H1 (cell line): ENCODE measurements around the gene STIL.

Experiments used
- ASH2L ChIP-seq: fragments of 200-600, 300-600 bp; sonication (generic); IDR thresholded peaks from one replicate; pipeline ENCODE4 v1.7.1; 2017; ENCODE audit warnings: low read length
- BCL11A ChIP-seq, 2 experiments: IDR thresholded peaks; one replicate each; pipeline ENCODE4 v1.6.1; 2011; ENCODE audit warnings: low read depth in 2 of 2, low read length in 2 of 2, mild to moderate bottlenecking in 2 of 2
- CEBPB ChIP-seq: IDR thresholded peaks from 2 replicates; pipeline ENCODE4 v1.6.1; 2012; ENCODE audit warnings: low read depth, low read length
- CREB1 ChIP-seq: IDR thresholded peaks from 2 replicates; pipeline ENCODE4 v1.6.1; 2012; ENCODE audit warnings: inconsistent platforms
- EGR1 ChIP-seq: IDR thresholded peaks from 2 replicates; pipeline ENCODE4 v1.6.1; 2011; ENCODE audit warnings: low read depth, low read length, borderline replicate concordance
- EZH2 ChIP-seq: fragments of 200-600 bp; sonication (generic); IDR thresholded peaks from 2 replicates; pipeline ENCODE4 v1.7.1; 2012; ENCODE audit warnings: low read depth, mild to moderate bottlenecking, moderate library complexity, low read length, inconsistent platforms; ENCODE audit not compliant: severe bottlenecking
- GTF2F1 ChIP-seq: IDR thresholded peaks from 2 replicates; pipeline ENCODE4 v1.6.1; 2012; ENCODE audit warnings: low read depth, low read length, improper control_type of control experiment, borderline replicate concordance
- HDAC2 ChIP-seq, 2 experiments: fragments of 300-600 bp in 1 of 2; sonication (generic) in 1 of 2; IDR thresholded peaks; 2 replicates each; pipeline ENCODE4 v1.6.1; 2011 to 2012; ENCODE audit warnings: low read depth in 2 of 2, low read length in 2 of 2, mild to moderate bottlenecking in 2 of 2, moderate library complexity in 2 of 2, borderline replicate concordance in 1 of 2, inconsistent platforms in 1 of 2
- HDAC6 ChIP-seq: IDR thresholded peaks from one replicate; pipeline ENCODE4 v1.7.1; 2012; ENCODE audit warnings: low read depth, mild to moderate bottlenecking, inconsistent platforms, low read length, moderate library complexity
- POLR2A ChIP-seq, 2 experiments: IDR thresholded peaks; 1 replicate in 1 of 2; 2 replicates in 1 of 2; pipeline ENCODE4 v1.6.1; 2011; ENCODE audit warnings: low read depth in 2 of 2, low read length in 2 of 2, mild to moderate bottlenecking in 2 of 2; ENCODE audit errors: control extremely low read depth in 1 of 2
- SIN3A ChIP-seq, 2 experiments: IDR thresholded peaks in 1 of 2; conservative IDR thresholded peaks in 1 of 2; 2 replicates each; pipeline ENCODE4 v1.6.1; 2011 to 2012; ENCODE audit warnings: low read length in 2 of 2, improper control_type of control experiment in 1 of 2, low read depth in 1 of 2, mild to moderate bottlenecking in 1 of 2
- SP1 ChIP-seq: IDR thresholded peaks from 2 replicates; pipeline ENCODE4 v1.6.1; 2011; ENCODE audit warnings: low read depth, low read length
- TF ChIP-seq, protein P1 (sequence below), 3 experiments: IDR thresholded peaks; 1 replicate in 2 of 3; 2 replicates in 1 of 3; pipeline versions ENCODE4 v1.5.1 to v1.6.1; 2011; ENCODE audit warnings: low read length in 3 of 3, mild to moderate bottlenecking in 3 of 3, inconsistent platforms in 2 of 3, low read depth in 1 of 3, moderate library complexity in 1 of 3; ENCODE audit not compliant: insufficient read depth in 1 of 3; ENCODE audit errors: control extremely low read depth in 1 of 3

GRCh38 chr1:47348246-47348645 lies 34.3 kb upstream of the STIL start:
- TF ChIP-seq SIN3A (conservative IDR thresholded peaks at IDR 0.05 in 1 of 2, IDR thresholded peaks at IDR 0.05 in 1 of 2; ENCODE audit: low read depth in 1 of 2, low read length in 2 of 2) (no peak), POLR2A (IDR thresholded peaks at IDR 0.05; ENCODE audit: control extremely low read depth in 1 of 2, low read depth in 2 of 2, low read length in 2 of 2) (no peak), CREB1 (no peak), GTF2F1 (no peak), ASH2L (no peak), BCL11A (IDR thresholded peaks at IDR 0.05; ENCODE audit: low read depth in 2 of 2, low read length in 2 of 2) (no peak), EGR1 (no peak), EZH2 (no peak), HDAC6 (no peak), SP1 (no peak), HDAC2 (IDR thresholded peaks at IDR 0.05; ENCODE audit: borderline replicate concordance in 1 of 2, low read depth in 2 of 2, low read length in 2 of 2) (no peak), CEBPB (no peak)
- TF ChIP-seq, protein P1, sequence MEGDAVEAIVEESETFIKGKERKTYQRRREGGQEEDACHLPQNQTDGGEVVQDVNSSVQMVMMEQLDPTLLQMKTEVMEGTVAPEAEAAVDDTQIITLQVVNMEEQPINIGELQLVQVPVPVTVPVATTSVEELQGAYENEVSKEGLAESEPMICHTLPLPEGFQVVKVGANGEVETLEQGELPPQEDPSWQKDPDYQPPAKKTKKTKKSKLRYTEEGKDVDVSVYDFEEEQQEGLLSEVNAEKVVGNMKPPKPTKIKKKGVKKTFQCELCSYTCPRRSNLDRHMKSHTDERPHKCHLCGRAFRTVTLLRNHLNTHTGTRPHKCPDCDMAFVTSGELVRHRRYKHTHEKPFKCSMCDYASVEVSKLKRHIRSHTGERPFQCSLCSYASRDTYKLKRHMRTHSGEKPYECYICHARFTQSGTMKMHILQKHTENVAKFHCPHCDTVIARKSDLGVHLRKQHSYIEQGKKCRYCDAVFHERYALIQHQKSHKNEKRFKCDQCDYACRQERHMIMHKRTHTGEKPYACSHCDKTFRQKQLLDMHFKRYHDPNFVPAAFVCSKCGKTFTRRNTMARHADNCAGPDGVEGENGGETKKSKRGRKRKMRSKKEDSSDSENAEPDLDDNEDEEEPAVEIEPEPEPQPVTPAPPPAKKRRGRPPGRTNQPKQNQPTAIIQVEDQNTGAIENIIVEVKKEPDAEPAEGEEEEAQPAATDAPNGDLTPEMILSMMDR (IDR thresholded peaks at IDR 0.05; ENCODE audit: control extremely low read depth in 1 of 3, insufficient read depth in 1 of 3, low read depth in 1 of 3, low read length in 3 of 3), result no peak
